Activated CD4-positive, alpha-beta T cell treated with anti-CD3 and anti-CD28 coated beads, Interleukin-2, Interleukin-4, amounts not matched to agents 100 ng/mL and 50 ng/mL, durations not matched to agents 16 hours and 8 hours (primary cell): Measurements from ENCODE around the gene NSMCE1.
"Not testable (repeated sequence)": the region's sequence is repeated elsewhere in the genome, so short reads cannot be mapped to it uniquely, and the experiment has no call there.

Experiments
- DNase-seq: peaks from one replicate; pipeline ENCODE4 v3.0.0-alpha.2; 2020; ENCODE audit warnings: low spot score

The NSMCE1 gene

DNA sequence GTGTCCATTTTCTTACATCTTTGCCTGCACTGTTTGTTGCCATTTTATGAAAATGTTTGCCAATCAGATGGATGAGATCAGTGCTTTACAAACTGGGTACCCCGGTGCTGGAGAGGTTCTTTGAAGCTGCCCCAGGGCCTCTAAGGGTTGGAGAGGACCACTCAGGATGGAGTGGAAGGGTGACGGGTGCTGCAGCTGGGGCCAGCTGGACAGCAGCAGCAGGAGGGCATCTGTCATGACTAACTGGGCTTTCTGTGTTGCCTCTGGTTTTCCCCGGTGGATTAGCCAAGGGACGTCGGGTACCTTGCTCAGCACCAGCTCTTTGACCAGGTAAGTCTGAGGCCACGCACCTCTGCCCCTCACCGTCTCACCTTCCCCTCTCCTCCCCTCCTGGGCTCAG is 52.9 kb downstream of the NSMCE1 start:
- DNase-seq, result no peak

DNA sequence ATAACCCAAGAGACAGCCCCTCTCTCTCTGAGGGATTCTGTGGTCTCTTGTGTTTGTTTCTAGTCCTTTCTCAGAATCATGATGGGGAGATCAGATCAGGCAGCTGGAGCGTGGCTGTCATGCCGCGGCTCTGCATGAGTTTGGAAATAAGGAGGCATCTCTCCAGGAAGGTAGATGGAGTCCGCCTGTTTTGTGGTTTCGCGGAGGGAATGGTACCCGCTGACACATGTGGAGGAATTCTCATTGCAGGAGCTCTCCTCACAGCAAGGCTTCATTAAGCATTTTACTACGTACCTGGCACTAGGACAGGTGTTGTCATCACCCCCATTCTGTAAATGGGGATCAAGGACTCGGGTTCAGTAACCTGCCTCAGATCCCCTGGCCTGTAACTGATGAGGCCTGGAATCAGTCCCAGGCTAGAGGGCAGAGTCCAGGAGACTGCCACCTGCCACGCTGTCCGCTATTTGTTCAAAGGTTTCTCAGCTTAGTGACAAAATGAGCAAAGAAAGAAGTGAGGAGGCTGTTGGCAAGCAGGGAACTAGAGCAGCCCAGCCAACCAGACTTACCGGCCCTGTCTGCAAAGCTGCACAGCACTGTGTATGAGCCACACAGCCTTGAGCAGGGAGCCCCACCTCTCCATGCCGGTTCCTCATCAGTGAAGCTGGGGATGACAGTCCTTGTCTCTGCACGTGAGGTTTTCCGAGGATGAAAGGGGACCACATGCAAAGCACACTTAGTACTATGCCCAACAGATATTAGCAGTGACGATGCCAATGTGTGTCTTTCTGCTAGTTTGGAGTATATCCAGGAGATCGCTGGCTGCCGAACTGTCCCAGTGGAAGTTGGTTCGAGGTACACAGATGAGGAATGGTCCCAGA is 54.2 kb downstream of the NSMCE1 start:
- no peak for DNase-seq

DNA sequence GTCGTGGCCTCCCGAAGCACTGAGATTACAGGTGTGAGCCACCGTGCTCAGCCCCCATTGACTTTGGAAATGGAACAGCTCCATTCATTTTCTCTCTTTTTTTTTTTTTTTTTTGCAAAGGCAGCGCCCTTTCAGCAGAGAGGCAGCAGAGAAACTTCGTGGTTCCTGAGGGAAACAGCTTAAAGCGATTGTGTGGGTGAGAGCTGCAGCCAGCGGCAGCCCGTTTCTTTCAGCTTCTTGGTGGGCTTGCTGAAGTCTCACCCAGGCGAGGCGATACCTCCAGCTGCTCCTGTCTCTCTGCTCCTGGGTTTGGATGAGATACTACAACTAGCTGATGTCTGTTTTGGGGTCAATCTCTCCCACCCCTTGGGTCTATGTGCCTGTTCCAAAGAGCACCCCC is 57.5 kb downstream of the NSMCE1 start:
- DNase-seq, result no peak

DNA sequence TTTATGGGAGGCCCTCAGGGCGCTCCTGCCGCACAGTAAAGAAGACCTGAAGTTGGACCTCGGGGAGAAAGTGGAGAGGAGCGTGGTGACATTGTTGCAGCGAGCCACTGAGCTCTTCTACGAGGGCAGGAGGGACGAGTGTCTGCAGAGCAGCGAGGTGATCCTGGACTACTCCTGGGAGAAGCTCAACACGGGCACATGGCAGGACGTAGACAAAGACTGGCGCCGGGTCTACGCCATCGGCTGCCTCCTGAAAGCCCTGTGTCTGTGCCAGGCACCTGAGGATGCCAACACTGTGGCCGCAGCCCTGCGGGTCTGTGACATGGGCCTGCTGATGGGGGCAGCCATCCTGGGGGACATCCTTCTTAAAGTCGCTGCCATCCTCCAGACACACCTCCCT is 58.4 kb downstream of the NSMCE1 start:
- DNase-seq, result no peak

DNA sequence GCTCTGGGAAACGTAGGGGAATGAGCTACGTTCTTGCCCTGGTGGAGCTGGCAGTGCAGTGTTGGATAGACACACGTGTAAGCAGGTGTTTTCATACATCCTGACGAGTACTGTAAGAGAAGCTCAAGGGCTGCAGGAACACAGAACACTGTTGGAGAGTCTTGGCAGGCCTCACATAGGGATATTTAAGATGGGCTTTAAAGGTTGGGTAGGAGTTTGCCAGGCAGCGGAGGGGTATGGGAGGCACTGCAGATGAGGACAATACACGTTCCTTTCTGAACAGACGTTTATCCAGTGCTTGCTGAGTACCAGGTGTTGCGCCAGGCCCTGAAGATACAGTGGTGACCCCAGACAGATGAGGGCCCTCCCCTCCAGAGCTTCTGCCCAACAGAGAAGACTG is 59.0 kb downstream of the NSMCE1 start:
- no peak for DNase-seq

DNA sequence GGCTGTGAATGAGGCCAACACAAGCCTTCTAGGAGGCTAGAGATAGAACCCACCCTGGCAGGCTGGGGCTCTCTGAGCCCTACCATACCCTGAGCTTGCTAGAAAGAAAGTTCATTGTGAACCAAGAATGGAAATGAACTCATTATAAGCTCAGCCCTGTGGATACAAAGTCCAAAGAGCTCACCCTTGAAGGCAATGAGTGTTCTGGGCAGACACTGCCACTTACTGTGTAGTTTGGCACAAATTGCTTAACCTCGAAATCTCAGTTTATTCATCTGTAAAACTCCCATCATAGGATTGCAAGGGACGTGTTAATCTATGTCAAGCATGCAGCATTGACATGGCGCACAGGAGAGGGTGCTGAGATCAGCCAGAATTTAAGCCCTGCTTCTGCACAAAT is 59.8 kb downstream of the NSMCE1 start:
- no peak for DNase-seq

DNA sequence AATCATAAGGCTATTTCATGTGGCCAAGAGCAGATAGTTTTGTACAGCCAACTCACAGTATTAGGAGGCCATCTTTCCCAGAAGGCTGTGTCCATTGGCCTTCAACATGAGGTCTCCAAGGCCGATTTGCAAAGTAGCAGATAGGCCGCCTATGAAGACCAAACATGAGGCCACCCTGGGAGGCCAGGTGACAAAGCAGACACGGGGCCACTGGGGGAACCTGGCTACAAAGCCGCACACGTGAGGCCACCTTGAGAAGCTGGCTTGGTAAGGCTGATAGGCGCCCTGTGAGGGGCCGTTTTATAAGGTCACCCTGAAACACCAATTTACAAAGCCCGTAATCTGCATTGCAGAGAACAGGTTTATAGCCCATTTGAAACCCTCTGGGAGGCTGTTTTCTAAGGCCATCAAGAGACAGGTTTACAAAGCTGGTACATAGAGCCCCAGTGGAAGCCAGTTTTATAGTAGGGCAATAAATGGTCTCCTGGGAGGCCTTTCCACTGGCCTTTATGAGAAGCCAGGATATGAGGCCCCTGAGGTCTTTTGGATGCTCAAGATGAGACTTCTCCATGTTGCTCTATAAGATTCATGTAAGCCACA is 60.4 kb downstream of the NSMCE1 start:
- DNase-seq, result no peak

DNA sequence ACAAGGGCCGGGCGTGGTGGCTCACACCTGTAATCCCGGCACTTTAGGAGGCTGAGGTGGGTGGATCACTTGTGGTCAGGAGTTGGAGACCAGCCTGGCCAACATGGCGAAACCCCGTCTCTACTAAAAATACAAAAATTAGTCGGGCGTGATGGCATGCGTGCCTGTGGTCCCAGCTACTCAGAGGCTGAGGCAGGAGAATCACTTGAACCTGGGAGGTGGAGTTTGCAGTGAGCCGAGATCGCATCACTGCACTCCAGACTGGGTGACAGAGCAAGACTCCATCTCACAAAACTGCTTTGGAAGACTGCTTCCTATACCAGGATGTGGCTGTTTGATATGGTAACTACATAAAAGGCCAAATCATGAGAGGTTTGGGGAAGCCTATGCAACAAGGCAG is 61.5 kb downstream of the NSMCE1 start:
- DNase-seq, result not testable (repeated sequence)

DNA sequence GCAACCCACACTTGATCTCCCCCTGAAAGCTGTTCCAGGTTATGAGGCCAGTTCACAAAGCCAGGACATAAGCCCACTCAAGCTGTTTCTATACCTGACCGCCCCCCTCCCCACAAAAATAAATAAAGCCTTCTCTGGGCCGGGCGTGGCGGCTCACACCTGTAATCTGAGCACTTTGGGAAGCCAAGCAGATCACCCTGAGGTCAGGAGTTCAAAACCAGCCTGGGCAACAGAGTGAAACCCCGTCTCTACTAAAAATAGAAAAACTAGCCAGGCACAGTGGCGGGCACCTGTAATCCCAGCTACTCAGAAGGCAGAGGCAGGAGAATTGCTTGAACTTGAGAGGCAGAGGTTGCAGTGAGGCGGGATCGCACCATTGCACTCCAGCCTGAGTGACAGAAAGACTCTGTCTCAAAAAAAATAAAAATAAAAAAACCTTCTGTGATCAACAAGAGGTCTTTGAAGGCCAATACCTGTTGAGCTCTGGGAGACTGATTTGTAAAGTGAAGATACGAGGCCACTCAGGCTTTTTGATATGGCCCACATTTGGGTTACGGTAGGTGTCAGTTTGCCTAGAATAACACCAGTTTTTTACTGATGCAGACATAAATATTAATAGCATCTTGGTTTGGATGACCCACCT is 63.0 kb downstream of the NSMCE1 start:
- DNase-seq, result no peak

DNA sequence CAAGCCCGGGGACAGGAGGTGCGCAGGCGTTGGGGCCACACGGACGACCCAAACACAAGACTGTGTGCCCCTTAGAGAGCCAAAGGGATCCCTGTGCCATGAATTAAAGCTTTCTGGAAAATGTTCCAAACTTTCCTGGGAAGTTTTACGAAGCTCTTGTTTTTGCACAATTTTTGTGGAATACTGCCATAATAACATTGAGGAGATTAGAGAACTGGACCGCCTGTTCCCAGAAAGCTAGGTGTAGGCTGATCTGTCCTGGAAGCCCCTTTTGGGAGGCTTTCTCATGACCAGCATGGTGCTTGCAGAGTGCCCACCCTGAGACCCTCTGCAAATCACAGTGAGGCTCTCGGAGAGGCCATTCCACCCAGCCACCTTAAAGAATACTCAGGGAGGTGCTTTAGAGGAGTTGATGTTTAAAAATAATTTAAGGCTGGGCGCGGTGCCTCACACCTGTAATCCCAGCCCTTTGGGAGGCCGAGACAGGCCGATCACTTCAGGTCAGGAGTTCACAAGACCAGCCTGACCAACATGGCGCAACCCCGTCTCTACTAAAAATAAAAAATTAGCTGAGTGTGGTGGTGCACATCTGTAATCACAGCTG is 64.2 kb downstream of the NSMCE1 start:
- DNase-seq, result no peak

DNA sequence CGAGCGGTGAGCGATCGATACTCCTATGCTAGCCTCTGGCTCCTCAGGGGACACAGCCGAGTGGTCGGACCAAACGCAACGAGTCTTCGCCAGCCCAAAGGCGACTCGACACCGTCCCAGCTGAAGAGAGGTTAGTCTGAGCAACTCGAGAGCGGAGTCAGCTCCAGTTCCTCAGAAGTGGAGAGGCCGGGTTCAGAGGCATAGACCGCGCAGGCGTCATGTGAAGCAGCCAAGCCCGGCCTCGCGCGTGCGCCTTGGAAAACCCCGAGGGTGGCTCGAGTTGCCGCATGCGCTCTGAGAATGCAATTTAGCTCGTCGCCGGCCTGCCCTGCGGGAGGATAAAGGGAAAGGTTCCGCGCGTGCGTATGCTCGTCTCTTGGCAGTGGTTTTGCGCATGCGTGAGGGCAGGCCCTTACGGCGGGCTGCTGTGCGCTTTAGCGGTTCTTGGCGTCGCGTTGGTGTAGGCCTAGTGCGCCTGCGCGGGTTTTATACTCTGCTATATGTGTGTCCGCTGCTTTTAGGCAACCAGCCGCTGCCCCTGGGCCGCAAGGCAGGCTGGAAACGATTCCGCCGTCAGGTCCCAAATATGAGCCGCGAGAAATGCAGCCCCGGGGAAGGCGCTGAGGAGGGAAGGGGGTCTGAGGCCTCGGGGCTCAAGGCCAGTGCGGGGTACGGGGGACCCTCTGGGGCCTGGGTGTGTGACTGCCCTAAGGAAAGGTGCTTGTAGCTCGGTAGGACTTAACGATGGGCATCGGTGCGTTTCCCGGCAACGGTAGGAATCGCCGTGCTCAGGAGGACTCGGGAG is 64.9 kb downstream of the NSMCE1 start, which contains the start of gene KDM8:
TSS of gene KDM8 (plus strand) at position 20 of the 805 bp plus-strand sequence. CDS start 6,598 bp downstream, outside the sequence.
- DNase-seq, result peak; percentile 100

DNA sequence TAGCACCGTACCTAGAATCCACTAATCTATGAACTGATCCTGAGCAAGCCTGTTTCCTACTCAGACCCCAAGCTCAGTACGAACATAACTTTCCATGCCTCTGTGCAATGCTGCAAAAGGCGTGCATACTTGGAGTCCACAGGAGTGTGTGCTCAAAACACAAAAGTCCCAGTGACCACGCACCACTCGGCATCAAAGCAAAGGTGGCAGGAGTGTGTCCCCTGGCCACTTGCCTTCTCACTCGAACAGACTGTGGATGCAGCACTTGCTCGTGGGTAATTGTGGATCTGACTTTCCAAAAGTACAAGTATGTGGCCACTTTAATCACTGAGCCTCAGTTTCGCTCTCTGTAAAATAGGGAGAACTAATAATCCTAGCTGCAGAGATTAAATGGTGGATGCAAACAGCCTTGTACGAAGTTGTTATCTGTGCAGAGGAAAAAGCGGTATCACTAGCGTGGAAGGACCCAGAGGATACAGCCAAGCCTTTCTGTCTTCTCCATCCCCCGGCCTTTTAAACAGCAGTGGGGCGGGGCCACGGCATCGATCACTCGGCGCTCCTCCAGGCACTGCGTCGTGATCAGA is 65.6 kb downstream of the NSMCE1 start:
- DNase-seq, result peak; percentile 91

DNA sequence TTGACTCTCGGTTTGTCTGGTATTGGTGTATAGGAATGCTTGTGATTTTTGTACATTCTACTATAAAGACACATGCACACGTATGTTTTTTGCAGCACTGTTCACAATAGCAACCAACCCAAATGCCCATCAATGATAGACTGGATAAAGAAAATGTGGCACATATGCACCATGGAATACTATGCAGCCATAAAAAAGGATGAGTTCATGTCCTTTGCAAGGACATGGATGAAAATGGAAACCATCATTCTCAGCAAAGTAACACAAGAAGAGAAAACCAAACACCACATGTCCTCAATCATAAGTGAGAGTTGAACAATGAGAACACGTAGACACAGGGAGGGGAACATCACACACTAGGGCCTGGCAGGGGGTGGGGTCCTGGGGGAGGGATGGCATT is 67.7 kb downstream of the NSMCE1 start:
- DNase-seq, result not testable (repeated sequence)

DNA sequence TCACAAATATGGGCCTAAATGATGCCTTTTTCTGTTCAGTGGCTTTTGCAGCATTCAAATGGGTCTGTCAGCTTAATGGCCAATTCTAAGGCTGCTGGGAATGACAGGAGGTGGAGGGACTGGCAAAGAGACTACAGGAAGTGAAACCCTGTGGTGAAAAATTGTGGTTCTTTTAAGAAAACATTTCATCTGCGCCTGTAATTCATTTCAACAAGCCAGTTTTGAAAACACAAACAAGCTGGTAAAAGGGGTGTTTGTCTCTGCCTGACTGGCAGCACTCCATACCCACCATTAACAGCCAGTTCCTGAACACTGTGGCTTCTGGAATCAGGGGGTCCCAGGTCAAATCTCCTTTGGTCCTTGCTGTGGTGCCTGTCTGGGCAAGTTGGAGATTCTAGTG is 68.8 kb downstream of the NSMCE1 start:
- DNase-seq, result peak; percentile 74

DNA sequence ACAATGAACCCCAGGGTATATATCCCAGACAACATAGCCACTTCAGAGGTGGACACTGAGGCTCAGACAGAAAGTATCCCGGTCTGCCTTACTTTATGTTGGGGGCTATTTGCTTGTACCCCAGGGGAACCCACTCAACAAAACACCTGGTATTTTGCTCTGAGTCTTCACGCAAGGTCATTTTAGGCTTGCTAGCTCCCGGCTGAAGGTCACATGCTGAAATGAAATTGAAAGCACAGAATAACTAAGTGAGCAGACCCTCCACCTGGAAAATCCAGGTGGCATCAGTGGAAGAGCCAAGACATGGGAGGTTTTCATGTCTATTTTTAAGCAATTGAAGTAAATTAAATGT is 69.4 kb downstream of the NSMCE1 start:
- DNase-seq, result no peak

DNA sequence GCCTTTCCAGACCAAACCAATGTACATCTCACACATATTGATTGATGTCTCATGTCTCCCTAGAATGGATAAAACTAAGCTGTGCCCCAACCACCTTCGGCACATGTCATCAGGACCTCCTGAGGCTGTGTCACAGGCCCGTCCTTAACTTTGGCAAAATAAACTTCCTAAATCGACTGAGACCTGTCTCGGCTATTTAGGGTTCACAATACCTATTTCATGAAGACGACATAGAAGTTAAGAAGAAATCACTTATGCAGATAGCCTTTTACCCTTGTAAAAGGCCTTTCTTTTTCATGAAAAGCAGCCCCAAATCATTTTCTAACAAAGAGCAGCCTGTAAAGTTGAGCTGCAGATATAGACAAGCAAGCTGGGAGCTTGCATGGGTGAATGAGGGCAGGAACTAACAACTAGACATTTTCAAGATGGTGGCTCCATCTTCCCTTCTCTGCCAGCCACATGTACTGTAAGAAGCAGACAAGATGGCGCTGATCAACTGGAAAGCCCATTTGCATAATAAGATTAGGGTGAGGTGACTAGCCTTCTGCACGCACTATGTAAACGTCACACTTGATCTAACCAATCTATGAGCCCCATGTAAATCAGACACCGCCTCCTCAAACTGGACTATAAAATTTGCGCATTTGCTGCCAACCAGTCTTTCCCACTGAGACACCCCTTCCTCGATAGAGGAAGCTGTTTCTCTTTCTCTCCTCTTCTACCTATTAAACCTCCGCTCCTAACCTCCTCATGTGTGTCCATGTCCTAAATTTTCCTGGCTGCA is 69.9 kb downstream of the NSMCE1 start:
- no peak for DNase-seq

DNA sequence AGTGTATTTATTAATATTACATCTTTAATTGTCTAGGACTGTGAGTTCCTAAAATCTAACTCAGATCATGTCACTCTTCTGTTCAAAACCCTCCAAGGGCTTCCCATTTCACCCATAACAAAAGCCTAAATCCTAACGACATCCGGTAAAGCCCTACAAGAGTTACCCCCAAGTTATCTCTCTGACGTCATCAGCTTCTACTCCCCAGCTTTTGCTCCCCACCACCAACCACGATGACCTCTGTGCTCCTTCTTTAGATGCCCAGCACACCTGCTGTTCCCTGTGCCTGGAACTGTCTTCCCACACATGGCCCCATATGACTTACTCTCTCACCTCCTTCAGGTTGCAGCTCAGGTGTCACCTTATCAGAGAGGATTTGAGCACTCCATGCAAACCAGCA is 71.6 kb downstream of the NSMCE1 start:
- no peak for DNase-seq

DNA sequence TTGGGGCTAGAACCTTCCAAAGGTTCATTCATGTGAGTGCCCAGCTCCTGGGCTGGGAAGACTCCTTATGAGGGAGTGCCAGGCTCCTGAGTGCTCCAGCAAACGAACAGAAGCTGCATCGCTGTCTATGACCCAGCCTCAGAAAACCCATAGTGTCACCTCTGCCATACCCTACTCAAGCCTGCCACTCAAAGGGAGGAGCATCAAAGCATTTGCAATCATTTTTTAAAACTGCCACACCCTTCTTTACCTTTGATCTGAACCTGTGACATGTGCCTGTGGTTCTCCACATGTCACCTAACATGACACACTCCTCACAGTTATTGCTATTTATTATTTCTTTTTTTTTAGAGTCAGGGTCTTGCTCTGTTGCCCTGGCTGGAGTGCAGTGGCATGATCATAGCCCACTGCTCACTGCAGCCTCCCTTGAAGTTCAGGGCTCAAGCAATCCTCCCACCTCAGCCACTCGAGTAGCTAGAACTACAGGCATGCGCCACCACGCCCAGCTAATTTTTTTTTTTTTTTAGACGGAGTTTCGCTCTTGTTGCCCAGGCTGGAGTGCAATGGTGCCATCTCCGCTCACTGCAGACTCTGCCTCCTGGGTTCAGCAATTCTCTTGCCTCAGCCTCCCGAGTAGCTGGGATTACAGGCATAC is 72.5 kb downstream of the NSMCE1 start:
- no peak for DNase-seq

DNA sequence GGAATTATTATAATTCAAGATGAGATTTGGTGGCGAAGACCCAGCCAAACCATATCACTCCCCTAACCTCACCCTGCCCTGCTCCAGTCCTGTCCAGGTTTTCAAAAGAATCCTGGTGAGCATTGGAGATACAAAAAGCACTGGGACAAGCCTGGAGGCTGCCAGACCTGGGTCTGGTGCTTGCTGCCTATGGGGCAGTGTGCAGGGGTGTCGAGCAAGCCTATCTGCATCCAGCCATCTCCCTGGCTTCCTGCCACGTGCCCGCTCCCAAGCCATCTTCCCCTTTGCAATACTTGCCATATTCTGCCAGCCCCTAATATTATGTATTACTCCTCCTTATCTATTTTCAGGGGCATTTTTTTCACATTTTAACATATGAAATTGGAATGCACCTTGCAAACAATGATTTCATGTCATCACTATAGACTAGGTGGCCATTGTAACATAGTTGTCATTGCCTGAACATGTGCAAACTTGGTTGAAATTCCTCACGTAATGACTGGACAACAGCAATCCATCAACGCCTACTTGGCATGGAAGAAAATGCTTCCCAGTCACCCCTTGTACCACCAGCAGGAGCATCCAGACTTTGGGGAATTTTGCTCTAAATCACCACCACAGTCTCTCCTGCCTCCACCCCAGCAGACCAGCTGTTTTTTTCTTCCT is 73.4 kb downstream of the NSMCE1 start:
- DNase-seq, result no peak
